Measurements from ENCODE around the gene MORN1. TPM values are rescaled to one million over a fixed set of nuclear protein-coding genes. Genes with fewer than 3 reads are reported as not detected.

Gene MORN1
- total and polyA plus RNA-seq, 9 of the 15 experiments (the other 6 are each of a cell fraction or from before 2014, with no cell fraction given): 0.24 to 9.3 (median 4.2) TPM

DNA sequence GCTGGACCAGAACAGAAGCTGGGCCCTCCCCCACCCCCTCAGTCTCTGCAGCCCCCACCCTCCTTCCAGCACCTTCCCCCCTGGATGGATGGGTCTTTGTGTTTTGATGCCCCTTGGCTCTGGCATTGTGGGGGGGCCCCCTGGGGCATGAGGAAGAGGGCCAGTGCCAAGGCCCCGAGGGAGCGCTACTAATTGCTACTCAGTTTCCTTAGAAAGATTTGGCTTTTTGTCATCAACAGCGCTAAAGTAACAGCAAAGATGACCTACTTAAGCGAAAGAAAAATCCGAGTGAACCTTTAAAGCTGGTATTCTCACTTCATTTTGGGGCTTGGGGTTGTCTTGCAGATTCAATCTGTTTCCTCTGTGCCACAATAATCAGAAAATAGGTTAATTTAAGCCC lies 99.8 kb downstream of the MORN1 start (continued):
- TF ChIP-seq RBM22 (IDR thresholded peaks at IDR 0.05; ENCODE audit: low read depth, low read length, poor library complexity, severe bottlenecking) (no peak), ESRRA (IDR thresholded peaks at IDR 0.05; ENCODE audit: borderline replicate concordance, low read depth) (no peak), ZNF146 (CRISPR knock-in tag; IDR thresholded peaks at IDR 0.05; ENCODE audit: unreplicated experiment) (no peak)
- TF ChIP-seq, protein P1, sequence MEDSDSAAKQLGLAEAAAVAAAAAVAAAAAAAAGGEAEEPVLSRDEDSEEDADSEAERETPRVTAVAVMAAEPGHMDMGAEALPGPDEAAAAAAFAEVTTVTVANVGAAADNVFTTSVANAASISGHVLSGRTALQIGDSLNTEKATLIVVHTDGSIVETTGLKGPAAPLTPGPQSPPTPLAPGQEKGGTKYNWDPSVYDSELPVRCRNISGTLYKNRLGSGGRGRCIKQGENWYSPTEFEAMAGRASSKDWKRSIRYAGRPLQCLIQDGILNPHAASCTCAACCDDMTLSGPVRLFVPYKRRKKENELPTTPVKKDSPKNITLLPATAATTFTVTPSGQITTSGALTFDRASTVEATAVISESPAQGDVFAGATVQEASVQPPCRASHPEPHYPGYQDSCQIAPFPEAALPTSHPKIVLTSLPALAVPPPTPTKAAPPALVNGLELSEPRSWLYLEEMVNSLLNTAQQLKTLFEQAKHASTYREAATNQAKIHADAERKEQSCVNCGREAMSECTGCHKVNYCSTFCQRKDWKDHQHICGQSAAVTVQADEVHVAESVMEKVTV (CRISPR knock-in tag; IDR thresholded peaks at IDR 0.05): no peak

DNA sequence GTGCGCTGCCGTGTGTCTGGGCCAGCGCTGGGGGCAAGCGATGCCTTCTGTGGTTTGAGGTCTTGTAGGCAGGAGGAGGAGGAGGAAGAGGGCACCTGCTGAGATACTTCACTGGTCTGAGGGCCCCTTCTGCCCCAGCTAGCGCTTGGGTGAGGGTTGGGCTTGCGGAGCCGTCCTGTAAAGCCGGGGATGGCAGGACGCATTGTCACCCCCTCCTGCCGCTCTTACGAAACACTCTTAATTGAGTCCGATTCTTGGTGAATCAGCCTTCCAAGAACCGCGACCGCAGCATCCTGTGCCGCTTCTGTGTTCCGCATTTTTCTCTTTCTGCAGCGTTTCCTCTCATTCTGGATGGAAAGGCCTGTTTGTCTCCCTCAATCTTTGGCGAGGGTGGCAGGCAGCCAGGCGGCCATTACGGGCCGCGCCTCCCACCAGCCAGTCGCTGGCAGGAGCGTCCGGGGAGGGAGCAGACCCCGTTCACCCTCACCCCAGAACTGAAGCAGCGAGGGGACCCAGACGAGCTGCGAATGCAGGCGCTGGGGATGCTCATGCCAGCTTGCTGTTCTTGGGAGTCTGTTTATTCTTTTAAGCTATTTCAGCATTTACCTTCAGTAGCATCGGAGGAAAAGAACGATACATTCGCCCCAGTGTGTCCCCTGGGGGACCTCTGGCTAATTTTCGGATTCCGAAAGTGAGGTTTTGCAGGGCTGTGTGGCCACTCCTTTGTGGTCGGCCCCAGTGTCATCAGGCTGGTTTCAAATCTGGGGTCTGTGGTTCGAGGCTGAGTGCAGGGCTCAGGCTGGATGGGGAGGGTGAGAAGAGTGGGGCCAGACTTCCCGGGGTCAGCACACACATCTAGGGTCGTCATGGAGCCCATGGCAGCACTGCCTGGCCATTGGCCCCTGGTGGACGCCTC lies 100.5 kb downstream of the MORN1 start:
- peaks cover 33% of the 10 kb centered on the region for H4K20me1 ChIP-seq (replicated peaks; ENCODE audit: control insufficient read depth, insufficient read depth, low read length)
- peaks cover 87% of the 10 kb centered on the region for H3K79me2 ChIP-seq (ENCODE audit: control insufficient read depth, insufficient read depth, low read length)
- CTCF ChIA-PET (ENCODE audit: low intra/inter-chr PET ratio): no interaction called here
- POLR2A ChIA-PET: interaction anchor here (0.6 to 1.1 kb wide), 3 partner anchors 35 to 58 kb away, joined by 3 read pairs; no protein-coding TSS in a partner anchor
- H3K27ac ChIP-seq (ENCODE audit: extremely low read depth, low read depth, low read length): peak overlapping the region; percentile 46; the same call in 2 of the 3 replicates
- no peaks in the 10 kb centered on the region for H3K27me3 ChIP-seq (ENCODE audit: control insufficient read depth in 2 of 2, insufficient read depth in 2 of 2, low read length in 2 of 2)
- H3K4me2 ChIP-seq (ENCODE audit: insufficient read depth, low read length): peak overlapping the region; percentile 27; the same call in 1 of the 2 replicates
- peaks cover 11% of the 10 kb centered on the region for H3K9me1 ChIP-seq (ENCODE audit: control insufficient read depth, insufficient read depth, low read length)
- WGBS (ENCODE audit: insufficient coverage, low coverage, missing lambda C conversion rate): 35% methylated on average over 40 of the region's 41 CpGs
- 0 out of 3 replicates have a peak, but pooled peaks cover 4% of the 10 kb centered on the region for H3K36me3 ChIP-seq (ENCODE audit: control insufficient read depth, insufficient read depth, low read length)
- no peaks in the 10 kb centered on the region for H3K9me3 ChIP-seq (replicated peaks; ENCODE audit: control insufficient read depth, insufficient read depth, low read depth, low read length)
- intact Hi-C loops (cut with micrococcal nuclease) (no loop called here), in situ Hi-C loops (cut with MboI) (no loop called here)
- peaks cover 16 to 79% of the 10 kb centered on the region in 2 experiments for H3K4me1 ChIP-seq (replicated peaks in 1 of 2; ENCODE audit: control insufficient read depth in 2 of 2, insufficient read depth in 2 of 2, low read length in 2 of 2)
- ATAC-seq (peak; percentile 70), DNase-seq (ENCODE audit: extremely low read depth in 1 of 4, low spot score in 3 of 4) (peak in 2 of 4 experiments; percentile 66 to 79), FAIRE-seq (peak; percentile 72)
- no TSS peak for BruUV-seq (replicated peaks)
- no peak overlapping the region for H3K4me3 ChIP-seq
- H3K9ac ChIP-seq (ENCODE audit: insufficient read depth in 1 of 2, low read depth in 2 of 2, low read length in 2 of 2): peak overlapping the region in 1 of 2 experiments; percentile 80; a peak in 2 of 4 replicates
- H2AFZ ChIP-seq (ENCODE audit: low read depth, low read length): no peak overlapping the region
- TF ChIP-seq TEAD1 (CRISPR knock-in tag; IDR thresholded peaks at IDR 0.05) (no peak), ZNF354B (CRISPR knock-in tag; IDR thresholded peaks at IDR 0.05) (no peak), ZNF696 (CRISPR knock-in tag; conservative IDR thresholded peaks at IDR 0.05) (no peak), TAL1 (IDR thresholded peaks at IDR 0.05) (no peak), HOXB6 (CRISPR knock-in tag; IDR thresholded peaks at IDR 0.05; ENCODE audit: borderline replicate concordance) (no peak), ZNF143 (CRISPR knock-in tag; IDR thresholded peaks at IDR 0.05) (no peak), LCOR (CRISPR knock-in tag; IDR thresholded peaks at IDR 0.05) (no peak), PHTF2 (CRISPR knock-in tag; IDR thresholded peaks at IDR 0.05) (no peak), HMG20B (CRISPR knock-in tag; IDR thresholded peaks at IDR 0.05) (no peak), RFX1 (IDR thresholded peaks at IDR 0.05) (no peak), CTBP1 (IDR thresholded peaks at IDR 0.05; ENCODE audit: borderline replicate concordance) (peak; percentile 81), RNF2 (IDR thresholded peaks at IDR 0.05) (peak; percentile 76; the same call in 1 of the 2 replicates)
- TF ChIP-seq, protein P2, sequence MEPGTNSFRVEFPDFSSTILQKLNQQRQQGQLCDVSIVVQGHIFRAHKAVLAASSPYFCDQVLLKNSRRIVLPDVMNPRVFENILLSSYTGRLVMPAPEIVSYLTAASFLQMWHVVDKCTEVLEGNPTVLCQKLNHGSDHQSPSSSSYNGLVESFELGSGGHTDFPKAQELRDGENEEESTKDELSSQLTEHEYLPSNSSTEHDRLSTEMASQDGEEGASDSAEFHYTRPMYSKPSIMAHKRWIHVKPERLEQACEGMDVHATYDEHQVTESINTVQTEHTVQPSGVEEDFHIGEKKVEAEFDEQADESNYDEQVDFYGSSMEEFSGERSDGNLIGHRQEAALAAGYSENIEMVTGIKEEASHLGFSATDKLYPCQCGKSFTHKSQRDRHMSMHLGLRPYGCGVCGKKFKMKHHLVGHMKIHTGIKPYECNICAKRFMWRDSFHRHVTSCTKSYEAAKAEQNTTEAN (CRISPR knock-in tag; IDR thresholded peaks at IDR 0.05): no peak
- TF ChIP-seq, protein P3, sequence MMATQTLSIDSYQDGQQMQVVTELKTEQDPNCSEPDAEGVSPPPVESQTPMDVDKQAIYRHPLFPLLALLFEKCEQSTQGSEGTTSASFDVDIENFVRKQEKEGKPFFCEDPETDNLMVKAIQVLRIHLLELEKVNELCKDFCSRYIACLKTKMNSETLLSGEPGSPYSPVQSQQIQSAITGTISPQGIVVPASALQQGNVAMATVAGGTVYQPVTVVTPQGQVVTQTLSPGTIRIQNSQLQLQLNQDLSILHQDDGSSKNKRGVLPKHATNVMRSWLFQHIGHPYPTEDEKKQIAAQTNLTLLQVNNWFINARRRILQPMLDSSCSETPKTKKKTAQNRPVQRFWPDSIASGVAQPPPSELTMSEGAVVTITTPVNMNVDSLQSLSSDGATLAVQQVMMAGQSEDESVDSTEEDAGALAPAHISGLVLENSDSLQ (IDR thresholded peaks at IDR 0.05): no peak

Data from K562 (cell line).